Stimulated activated CD8-positive, alpha-beta memory T cell treated with anti-CD3 and anti-CD28 coated beads, Interleukin-7, amount 100 ng/mL, for 48 hours (primary cell): ENCODE results near the gene ADAD2.

Source experiments
- DNase-seq, 2 donors: peaks; one replicate each; pipeline ENCODE4 v3.0.0-alpha.2; 2020; ENCODE audit warnings: low read depth in 1 of 2; ENCODE audit errors: extremely low read depth in 1 of 2

The ADAD2 gene

GRCh38 chr16:84190731-84191388 lies at the start of gene ADAD2:
TSS of gene ADAD2 (plus strand) at chr16:84191157. CDS start at chr16:84191231, 74 bp downstream.
- DNase-seq, result no peak

GRCh38 chr16:84143081-84143480 lies 47.9 kb upstream of the ADAD2 start:
- no peak for DNase-seq

DNA sequence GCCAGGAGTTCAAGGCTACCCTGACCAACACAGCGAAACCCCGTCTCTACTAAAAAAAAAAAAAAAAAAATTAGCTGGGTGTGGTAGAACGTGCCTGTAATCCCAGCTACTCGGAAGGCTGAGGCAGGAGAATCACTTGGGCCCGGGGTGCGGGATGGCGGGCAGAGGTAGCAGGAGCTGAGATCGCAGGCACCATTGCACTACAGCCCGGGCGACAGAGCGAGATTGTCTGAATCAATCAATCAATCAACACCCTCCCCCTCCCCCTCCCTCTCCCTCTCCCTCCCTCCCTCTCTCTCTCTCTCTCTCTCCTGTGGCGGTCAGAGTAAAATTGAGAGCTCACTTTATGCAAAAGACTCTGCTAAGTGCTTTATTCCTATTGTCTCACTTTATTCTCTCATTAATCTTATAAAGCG lies 47.2 kb upstream of the ADAD2 start:
- DNase-seq, result no peak

GRCh38 chr16:84144209-84144858 lies 46.6 kb upstream of the ADAD2 start:
- peak in 1 of 2 donors; percentile 25 for DNase-seq

DNA sequence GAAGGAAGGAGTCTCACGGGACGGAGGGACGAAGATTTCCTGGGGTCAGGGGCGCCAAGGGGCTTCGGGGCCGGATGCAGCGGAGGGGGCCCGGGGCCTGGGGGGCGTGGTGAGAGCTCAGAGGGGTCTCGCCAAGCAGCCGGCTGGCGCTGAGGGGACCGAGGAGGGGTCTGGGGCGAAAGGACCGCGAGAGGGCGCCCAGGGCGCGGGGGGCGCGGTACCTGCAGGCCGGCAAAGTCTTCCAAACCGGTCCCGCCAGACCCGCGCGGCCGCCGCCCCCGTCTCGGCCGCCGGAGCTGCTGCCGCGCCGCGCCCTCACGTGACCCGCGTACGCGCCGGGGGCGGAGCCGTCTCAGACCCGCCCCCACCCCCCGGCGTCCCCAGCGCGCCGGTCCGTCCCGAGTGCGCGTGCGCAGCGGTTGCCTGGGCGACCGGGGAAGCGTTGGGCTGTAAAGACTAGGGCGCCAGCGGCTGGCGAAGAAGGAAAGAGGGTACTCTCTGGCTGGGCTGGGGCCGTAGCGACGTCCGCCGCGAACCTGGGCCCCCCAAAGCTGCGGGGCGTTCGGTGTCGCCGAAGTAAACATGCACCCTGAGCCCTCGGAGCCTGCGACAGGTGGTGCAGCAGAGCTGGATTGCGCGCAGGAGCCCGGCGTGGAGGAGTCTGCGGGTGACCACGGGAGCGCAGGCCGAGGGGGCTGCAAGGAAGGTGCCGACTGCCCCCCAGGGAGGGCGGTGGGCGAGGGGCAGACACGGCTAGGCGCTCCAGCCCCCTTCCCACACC lies 45.9 kb upstream of the ADAD2 start, which contains the start of the genes DNAAF1 and HSDL1:
DNAAF1 (plus strand) TSS at position 450 of the 781 bp plus-strand sequence; CDS start at position 583, 133 bp downstream.
HSDL1 (minus strand) TSS at position 319 of the 781 bp plus-strand sequence. CDS start 13,856 bp downstream, outside the sequence.
- DNase-seq, result peak; percentile 80 to 86

DNA sequence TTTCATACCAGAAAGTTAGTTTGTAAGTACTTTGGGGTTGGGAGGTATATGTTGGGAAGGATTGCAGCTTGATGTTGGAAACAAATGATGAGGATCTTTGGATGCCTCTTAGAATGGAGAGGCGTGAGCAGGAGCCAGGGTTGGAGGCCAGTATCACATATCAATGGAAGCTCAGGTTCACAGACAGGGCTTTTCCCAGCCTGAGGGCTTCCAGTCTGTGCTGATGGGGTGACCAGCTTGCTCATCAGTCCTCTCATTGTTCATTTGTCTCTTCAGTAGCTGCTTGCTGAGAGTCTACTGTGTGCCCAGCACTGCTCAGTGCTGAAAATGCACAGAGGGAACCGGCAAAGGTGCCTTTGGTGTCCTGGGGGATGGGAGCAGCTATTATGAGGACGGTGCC lies 40.0 kb upstream of the ADAD2 start:
- no peak for DNase-seq

GRCh38 chr16:84153660-84154214 lies 37.2 kb upstream of the ADAD2 start:
- no peak for DNase-seq

DNA sequence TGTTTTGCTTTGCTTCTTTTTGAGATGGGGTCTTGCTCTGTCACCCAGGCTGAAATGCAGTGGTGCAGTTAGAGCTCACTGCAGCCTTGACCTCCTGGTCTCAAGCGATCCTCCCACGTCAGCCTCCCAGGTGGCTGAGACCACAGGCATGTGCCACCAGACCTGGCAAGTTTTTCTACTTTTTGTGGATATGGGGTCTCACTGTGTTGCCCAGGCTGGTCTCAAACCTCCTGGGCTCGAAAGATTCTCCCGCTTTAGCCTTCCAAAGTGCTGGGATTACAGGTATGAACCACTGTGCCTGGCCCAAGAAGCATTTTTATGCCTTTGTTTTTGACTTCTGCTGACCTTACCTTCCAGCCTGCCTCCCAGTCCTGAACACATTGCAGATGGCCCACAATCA lies 35.7 kb upstream of the ADAD2 start:
- DNase-seq, result no peak

DNA sequence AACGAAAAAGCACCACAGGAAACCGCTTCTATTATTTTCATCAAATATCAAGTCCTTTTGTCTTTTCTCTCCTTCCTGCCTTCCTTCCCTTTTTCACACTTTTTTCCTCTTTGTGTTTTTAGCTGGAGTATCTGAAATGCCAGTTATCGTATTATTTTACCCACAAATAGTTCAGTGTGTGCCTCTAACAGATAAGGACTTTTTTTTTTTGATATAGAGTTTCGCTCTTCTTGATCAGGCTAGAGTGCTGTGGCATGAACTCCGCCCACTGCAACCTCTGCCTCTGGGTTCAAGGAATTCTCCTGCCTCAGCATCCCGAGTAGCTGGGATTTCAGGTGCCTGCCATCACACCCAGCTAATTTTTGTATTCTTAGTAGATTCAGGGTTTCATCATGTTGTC lies 35.2 kb upstream of the ADAD2 start:
- no peak for DNase-seq

- DNase-seq, result no peak
These were observed 34.6 kb upstream of the ADAD2 start for GRCh38 chr16:84156342-84156784.

GRCh38 chr16:84159007-84159406 lies 31.9 kb upstream of the ADAD2 start:
- DNase-seq, result no peak

GRCh38 chr16:84159800-84160199 lies 31.2 kb upstream of the ADAD2 start:
- DNase-seq, result no peak

- no peak for DNase-seq
These were observed 29.9 kb upstream of the ADAD2 start for GRCh38 chr16:84161037-84161436.

GRCh38 chr16:84161801-84162200 lies 29.2 kb upstream of the ADAD2 start:
- DNase-seq, result no peak

- DNase-seq, result no peak
These were observed 25.2 kb upstream of the ADAD2 start for GRCh38 chr16:84165746-84166145.

DNA sequence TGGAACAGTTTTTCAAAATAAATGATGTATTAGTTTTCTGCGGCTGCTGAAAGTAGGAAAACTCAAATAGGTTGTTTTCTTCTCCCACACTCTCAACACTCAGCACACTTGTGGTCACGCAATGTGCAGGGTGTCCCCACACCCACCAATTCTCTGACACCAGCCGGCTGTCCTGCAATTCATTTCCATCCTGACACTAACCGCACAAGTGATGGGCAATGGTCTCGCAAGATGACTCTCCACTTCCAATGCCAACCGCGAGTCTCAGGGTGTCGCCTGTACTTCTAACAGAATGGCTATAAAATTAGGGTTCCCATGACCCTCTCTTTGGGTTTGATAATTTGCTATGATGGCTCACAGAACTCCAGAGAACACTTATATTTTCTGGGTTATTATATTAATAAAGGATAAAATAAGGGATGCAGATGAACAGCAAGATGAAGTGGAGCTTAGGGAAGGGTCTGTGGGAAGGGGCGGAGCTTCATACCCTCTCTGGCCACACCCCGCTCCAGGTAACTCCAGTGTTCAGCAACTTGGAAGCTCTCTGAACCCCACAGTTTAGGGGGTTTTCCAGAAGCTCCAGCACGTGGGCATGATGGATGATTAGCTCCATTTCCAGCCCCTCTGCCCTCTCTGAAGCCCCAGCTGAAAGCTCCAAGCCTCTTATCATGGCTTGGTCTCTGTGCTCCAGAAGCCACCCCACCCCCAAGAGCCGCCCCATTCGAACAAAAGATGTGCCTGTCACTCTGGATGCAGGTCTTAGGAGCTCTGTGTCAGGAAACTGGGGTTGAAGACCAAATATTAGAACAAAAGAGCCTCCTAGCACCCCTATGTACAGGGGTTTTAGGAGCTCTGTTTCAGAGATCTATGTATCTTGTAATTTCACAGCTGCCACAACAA lies 23.9 kb upstream of the ADAD2 start:
- DNase-seq, result peak in 1 of 2 donors; percentile 57

DNA sequence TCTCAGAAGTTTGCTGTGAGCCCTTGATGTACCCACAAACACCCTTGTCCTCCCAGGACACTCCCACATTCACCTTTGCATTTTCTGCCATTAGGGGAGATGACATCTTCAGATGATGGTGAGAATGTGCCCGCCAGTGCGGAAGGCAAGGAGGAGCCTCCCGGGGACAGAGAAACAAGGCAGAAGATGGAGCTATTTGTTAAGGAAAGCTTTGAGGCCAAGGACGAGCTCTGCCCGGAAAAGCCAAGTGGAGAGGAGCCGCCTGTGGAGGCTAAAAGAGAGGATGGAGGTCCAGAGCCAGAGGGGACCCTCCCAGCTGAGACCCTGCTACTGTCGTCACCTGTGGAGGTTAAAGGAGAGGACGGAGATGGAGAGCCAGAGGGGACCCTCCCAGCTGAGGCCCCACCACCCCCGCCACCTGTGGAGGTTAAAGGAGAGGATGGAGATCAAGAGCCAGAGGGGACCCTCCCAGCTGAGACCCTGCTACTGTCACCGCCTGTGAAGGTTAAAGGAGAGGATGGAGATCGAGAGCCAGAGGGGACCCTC lies 21.1 kb upstream of the ADAD2 start:
- no peak for DNase-seq

DNA sequence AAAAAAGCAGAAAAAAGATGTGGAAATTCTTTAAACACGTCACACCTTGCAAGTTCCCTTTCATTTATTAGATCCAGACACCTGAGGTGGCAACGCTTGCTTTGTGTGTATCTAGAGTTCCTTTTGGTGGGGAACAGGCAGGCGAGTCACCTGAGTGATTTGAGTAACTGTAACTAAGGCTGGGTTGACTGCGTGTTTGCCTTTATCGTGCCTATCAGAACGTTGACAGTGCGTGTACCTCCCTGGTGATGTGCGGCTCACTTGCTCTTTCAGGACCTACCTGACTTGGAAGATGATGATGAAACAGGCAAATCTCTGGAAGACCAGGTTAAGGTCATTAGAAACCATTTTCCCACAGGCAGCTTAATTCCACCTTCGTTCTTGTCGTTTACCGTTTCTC lies 16.6 kb upstream of the ADAD2 start:
- no peak for DNase-seq

- peak in 1 of 2 donors; percentile 33 for DNase-seq
These were observed 15.4 kb upstream of the ADAD2 start for GRCh38 chr16:84175350-84176081.
